ENCODE data around the gene GCNT2.
"Not testable (repeated sequence)": the region's sequence is repeated elsewhere in the genome, so short reads cannot be mapped to it uniquely, and the experiment has no call there.

The GCNT2 gene

GRCh38 chr6:10662742-10663141, 141.6 kb downstream of the GCNT2 start:
- Histone ChIP-seq H3K4me1 (peaks cover 8% of the 10 kb centered on the region), H3K36me3 (replicated peaks) (no peaks in the 10 kb centered on the region), H3K27me3 (ENCODE audit: low read depth) (no peaks in the 10 kb centered on the region), H3K4me3 (no peak overlapping the region), H3K9me3 (peaks cover 6% of the 10 kb centered on the region)
- in situ Hi-C loops (cut with MboI; ENCODE audit: low sequenced_read_pairs), result no loop called here
- DNase-seq (ENCODE audit: low spot score in 2 of 2), result no peak

DNA sequence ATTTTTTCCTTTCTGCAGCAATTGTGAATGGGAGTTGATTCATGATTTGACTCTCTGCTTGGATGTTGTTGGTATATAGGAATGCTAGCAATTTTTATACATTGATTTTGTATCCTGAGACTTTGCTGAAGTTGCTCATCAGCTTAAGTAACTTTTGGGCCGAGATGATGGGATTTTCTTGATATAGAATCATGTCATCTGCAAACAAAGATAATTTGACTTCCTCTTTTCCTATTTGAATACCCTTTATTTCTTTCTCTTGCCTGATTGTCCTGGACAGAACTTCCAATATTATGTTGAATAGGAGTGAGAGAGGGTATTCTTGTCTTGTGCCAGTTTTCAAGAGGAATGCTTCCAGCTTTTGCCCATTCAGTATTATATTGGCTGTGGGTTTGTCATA, 144.4 kb downstream of the GCNT2 start:
- in situ Hi-C loops (cut with MboI; ENCODE audit: low sequenced_read_pairs); DNase-seq (ENCODE audit: low spot score in 2 of 2); H3K4me3 ChIP-seq; H3K9me3 ChIP-seq; H3K36me3 ChIP-seq (replicated peaks); H3K27me3 ChIP-seq (ENCODE audit: low read depth); H3K4me1 ChIP-seq: not testable (repeated sequence)

DNA sequence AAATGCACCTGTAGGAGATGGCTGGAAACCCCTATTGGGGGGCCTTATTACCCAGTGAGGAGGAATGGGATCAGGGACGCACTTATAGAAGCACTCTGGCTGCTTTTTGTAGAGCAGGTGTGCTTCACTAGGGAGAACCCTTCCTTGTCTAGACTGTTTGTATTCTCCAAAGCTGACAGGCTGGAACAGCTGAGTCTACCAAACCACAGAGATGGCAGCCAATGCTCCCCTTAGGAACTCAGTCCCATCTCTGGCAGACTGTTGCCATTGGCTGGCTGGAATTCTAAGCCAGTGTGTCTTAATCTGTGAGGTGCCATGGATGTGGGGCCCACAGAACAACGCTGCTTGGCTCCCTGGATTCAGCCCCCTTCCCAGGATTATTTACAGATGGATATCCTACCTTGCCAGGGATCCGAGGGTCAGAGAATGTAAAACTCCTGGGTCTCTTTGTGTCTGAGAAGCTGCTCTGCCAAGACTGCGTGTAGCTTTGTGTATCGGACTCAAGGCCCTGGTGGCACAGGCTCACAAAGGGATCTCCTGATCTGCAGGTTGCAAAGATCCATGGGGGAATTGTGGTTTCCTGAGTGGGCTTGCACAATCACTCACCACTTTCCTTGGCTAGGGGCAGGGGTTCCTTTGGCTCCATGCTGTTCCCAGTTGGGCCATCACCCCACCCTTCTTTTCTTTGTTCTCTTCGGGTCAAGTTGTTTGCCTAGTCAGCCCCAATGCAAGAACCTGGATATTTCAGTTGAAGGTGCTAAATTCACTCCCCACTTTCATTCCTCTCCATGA, 147.2 kb downstream of the GCNT2 start:
- in situ Hi-C loops (cut with MboI; ENCODE audit: low sequenced_read_pairs), result no loop called here
- Histone ChIP-seq H3K27me3 (ENCODE audit: low read depth) (no peaks in the 10 kb centered on the region), H3K4me1 (no peaks in the 10 kb centered on the region), H3K4me3 (no peak overlapping the region), H3K36me3 (replicated peaks) (no peaks in the 10 kb centered on the region), H3K9me3 (peaks cover 6% of the 10 kb centered on the region)
- DNase-seq (ENCODE audit: low spot score in 2 of 2), result no peak

DNA sequence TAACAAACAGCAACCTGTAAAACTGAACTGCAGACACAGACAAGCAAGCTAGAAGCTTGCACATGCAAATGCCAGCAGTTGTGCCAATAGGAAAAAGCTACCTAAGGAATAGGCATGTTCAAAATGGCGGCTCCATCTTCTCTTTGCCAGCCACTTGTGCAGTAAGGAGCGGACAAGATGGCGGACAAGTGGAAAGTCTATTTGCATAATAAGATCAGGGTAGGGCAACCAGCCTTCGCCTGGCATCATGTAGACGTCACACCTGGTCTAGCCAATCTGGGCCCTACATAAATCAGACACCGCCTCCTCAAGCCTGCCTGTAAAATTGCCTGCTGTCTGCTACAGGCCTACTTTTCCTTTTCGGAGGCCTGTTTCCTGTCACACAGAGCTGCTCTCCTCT, 155.3 kb downstream of the GCNT2 start:
- Histone ChIP-seq H3K4me3 (no peak overlapping the region), H3K27me3 (ENCODE audit: low read depth) (no peaks in the 10 kb centered on the region), H3K4me1 (no peaks in the 10 kb centered on the region), H3K9me3 (no peaks in the 10 kb centered on the region), H3K36me3 (replicated peaks) (no peaks in the 10 kb centered on the region)
- no peak for DNase-seq (ENCODE audit: low spot score in 2 of 2)
- in situ Hi-C loops (cut with MboI; ENCODE audit: low sequenced_read_pairs), result loop anchor here (25.0 kb wide), 1 partner anchor 164 kb away; the partner anchor contains the start of gene GCNT2

- DNase-seq (ENCODE audit: low spot score in 2 of 2), result no peak
Observed at GRCh38 chr6:10678456-10678855, 157.3 kb downstream of the GCNT2 start.

More at GRCh38 chr6:10678456-10678855, 157.3 kb downstream of the GCNT2 start:
- H3K4me3 ChIP-seq, result no peak overlapping the region
- no peaks in the 10 kb centered on the region for H3K27me3 ChIP-seq (ENCODE audit: low read depth)
- H3K36me3 ChIP-seq (replicated peaks), result no peaks in the 10 kb centered on the region
- no peaks in the 10 kb centered on the region for H3K4me1 ChIP-seq
- no peaks in the 10 kb centered on the region for H3K9me3 ChIP-seq
- in situ Hi-C loops (cut with MboI; ENCODE audit: low sequenced_read_pairs), result loop anchor here (25.0 kb wide), 1 partner anchor 166 kb away; the partner anchor contains the start of gene GCNT2
